SH-SY5Y (cell line): ENCODE results near the gene CHDH.

Experiments used
- GATA2 ChIP-seq: IDR thresholded peaks from 2 replicates; pipeline ENCODE4 v1.6.1; 2011; ENCODE audit warnings: mild to moderate bottlenecking, low read depth, low read length
- GATA3 ChIP-seq: IDR thresholded peaks from 2 replicates; pipeline ENCODE4 v1.6.1; 2011; ENCODE audit warnings: low read depth, mild to moderate bottlenecking, low read length, moderate library complexity

Gene CHDH

DNA sequence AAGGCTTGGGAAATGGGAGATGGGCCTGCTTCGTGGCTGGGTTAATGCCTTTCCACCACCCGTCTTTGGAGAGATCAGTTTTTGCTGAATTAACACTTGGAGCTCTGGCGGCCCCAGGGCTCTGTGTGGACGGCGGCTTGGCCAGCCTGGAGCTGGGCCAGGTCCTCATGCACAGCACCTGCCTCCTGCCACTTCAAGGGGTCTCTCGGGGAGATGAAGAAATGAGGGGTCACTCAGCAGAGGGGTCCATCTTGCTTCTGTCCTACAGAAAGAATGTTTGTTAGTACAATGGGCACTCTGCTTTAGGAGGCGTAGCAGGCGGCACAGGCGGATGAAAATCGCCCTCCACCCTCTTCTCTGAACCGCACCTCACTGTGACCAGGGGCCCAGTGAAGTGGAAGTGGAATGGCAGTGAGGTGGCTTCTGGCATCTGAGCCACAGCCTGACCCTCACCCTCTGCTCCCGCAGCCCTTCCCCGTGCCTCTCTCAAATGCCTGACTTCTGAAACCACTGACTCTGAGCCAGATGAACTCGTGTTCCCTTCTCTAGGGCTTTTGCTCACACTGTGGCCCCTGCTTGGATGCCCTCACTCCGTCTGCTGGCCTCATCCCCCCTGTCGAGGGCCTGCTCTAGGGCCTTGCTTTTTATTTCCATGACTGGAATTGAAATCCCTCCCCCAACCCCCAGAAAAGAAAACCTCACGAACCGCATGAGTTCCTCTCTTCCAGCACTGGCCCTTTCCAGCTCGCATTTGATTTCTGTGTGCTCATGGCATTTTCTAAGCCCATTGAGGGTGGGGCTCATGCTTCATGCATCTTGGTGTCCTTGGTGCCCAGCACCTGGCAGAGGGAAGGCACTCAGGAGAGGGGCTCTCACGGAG is 42.2 kb downstream of the CHDH start:
- no peak for TF ChIP-seq GATA3
- TF ChIP-seq GATA2, result no peak

- TF ChIP-seq GATA3, result no peak
- no peak for TF ChIP-seq GATA2
Measured at GRCh38 chr3:53803124-53803815, 42.9 kb downstream of the CHDH start.

- TF ChIP-seq GATA3, result no peak
- no peak for TF ChIP-seq GATA2
Measured at GRCh38 chr3:53802256-53802880, 43.9 kb downstream of the CHDH start.

- TF ChIP-seq GATA2, result no peak
- no peak for TF ChIP-seq GATA3
Measured at GRCh38 chr3:53801319-53801718, 44.9 kb downstream of the CHDH start.

DNA sequence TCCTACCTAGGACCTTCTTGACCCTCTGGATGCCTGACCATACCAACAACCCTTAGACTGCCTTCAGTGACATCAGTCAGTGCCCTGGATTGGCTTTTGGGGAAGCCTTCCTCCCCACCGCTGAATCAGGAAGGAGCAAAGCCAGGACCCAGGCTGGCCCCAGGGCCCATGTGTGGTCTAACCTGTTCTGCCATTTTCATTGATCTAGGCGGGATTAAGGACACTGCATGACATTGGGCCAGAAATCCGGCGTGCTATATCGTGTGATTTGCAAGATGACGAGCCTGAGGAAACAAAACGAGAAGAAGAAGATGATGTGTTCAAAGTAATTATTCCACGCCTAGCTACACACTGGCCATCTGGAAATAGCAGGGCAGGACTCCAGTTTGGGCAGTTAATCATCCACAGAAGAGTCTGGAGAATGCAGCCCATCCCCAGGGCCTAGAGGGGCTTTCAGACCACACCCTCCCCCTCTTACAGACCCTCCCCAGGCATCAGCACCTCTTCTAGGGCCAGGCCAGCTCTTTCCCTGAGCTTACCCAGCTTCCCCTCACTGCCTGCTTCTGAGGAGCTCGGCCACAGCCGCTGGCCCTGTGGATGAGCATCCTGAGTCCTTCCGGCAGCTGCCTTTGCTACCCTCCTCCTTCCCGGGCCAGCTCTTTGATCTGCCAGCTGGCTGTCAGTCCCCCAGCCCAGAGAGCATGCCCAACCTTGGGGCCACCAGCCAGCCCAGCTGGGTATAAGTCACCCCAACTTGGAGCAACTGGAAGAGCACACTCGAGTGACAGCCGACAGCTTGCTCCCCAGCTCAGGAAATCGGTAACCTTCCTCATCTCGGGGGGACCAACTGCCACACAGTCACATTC is 45.9 kb downstream of the CHDH start:
- TF ChIP-seq GATA2 (no peak), GATA3 (no peak)

GRCh38 chr3:53799338-53799865 is 46.8 kb downstream of the CHDH start:
- TF ChIP-seq GATA2, result no peak
- TF ChIP-seq GATA3, result no peak

GRCh38 chr3:53798144-53798543 is 48.1 kb downstream of the CHDH start:
- no peak for TF ChIP-seq GATA2
- TF ChIP-seq GATA3, result no peak

GRCh38 chr3:53795789-53796560 is 50.2 kb downstream of the CHDH start:
- TF ChIP-seq GATA2, result peak; percentile 95
- TF ChIP-seq GATA3, result 0 out of 2 replicates have a peak, but pooled peaks have one; percentile 23

DNA sequence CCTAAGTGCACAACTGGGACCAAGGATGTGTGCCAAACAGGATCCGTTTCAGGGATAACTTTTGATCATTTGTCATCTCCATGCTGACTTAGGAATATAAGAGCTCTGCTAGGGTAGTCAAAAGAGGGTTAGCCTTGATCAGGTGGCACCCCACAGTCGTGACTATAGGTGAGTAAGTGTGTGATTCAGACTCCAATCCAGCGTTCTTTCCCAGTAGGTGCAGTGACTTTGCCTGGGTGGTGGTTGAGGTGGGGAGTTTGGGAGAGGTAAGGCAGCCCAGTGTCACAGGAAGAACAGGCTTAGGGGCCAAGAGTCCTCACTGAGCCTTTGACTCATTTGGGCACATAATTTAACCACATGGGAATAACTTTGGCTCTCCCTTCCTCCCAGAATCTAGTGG is 51.0 kb downstream of the CHDH start:
- TF ChIP-seq GATA3 (no peak), GATA2 (no peak)

- TF ChIP-seq GATA3, result no peak
Measured at GRCh38 chr3:53794597-53794996, 51.6 kb downstream of the CHDH start.

DNA sequence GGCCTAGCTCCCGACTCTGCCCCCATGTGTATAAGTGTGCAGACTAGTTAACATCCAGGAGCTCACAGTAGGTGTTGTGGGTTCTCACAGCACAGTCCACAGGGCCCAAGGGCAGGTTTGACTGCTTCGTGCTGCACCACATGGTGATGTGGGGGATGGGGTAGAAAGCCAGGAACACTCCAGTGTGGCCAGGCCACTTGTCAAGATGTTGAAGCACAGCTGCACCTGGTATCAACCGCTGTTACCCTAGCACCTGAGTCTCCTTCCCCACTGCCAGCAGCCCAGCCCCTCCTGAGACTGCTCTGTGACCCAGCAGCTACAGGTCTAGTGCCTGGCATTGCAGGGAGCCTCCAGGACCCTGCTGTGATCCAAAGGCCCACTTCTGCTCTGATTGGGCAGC is 53.4 kb downstream of the CHDH start:
- no peak for TF ChIP-seq GATA3
- TF ChIP-seq GATA2, result no peak

- TF ChIP-seq GATA2, result no peak
Measured at GRCh38 chr3:53791317-53791716, 54.9 kb downstream of the CHDH start.

DNA sequence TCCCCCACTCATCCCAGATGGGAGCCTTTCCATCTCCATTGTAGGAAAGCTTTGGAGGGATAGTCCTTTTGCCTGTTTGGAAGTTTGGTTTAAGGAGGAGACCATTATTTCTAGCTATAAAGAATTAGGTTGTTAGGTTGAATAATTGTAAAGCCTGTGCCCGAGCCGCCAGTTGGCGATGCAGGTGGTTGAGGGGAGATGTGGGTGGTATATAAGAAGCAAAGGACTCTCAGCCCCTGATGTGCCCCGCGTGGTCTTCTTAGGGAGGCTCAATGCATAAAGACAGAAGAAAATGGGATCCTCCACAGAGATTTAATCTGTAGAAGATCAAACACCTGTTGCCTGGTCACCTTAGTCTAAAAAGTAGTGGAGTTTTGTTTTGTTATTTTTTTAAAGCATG is 55.7 kb downstream of the CHDH start:
- TF ChIP-seq GATA2, result no peak
- no peak for TF ChIP-seq GATA3

GRCh38 chr3:53789459-53789858 is 56.8 kb downstream of the CHDH start:
- TF ChIP-seq GATA2 (no peak), GATA3 (no peak)
